Testis (tissue), 2 donors: ENCODE data around the gene ANKLE1.

Experiments used
- CTCF ChIP-seq, 3 experiments: fragments of 450-650 bp in 2 of 3; fragments of 200-600 bp in 1 of 3; sonication (generic) in 1 of 3; IDR thresholded peaks; one replicate each; pipeline ENCODE4 v1.5.1; 2016 to 2019; ENCODE audit warnings: antibody characterized with exemption in 3 of 3, mild to moderate bottlenecking in 2 of 3, moderate library complexity in 1 of 3
- POLR2A ChIP-seq: fragments of 450-650 bp; IDR thresholded peaks from one replicate; pipeline ENCODE4 v1.6.1; 2017; ENCODE audit warnings: antibody characterized with exemption, mild to moderate bottlenecking, moderate library complexity

GRCh38 chr19:17309198-17309964, 27.7 kb downstream of the ANKLE1 start, which contains the start of gene DDA1:
- TF ChIP-seq CTCF (IDR thresholded peaks at IDR 0.05): no peak
- no peak for TF ChIP-seq POLR2A
